Measurements from ENCODE around the gene PDZD7.

PDZD7 gene

DNA sequence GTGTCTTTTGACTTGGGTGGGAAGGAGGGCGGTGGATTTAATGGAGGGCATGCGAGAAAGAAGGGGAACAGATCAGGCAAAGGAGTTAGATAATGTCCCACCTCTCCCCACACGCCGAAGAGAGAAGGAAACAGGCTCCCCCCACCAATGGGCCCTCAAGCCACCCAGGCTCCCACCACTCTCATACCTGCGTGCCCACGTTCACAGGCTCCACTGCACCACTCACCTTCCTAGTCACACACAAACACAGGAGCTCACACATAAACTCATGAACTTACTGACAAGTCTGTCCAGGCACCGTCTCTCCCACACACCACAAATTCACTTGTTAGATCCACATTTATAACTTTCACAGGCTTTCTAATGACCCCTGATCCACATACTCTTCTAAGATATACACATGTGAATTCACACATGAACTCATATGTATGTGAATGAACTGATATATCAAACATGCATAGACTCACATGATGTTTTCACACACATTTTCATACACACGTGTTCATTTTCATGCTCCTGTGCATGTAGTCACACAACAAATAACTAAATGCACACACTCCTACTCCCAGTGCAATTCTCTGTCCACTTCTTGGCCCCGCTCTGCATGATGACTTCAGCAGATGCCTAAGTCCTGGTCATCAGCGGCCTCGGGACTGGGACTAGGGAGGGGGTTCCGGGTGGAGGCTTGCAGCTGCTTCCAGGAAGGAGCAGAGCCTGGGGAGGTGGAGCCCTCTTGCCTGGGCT is 29.8 kb downstream of the PDZD7 start:
- peak overlapping the region; percentile 87 for H3K4me3 ChIP-seq (ENCODE audit: low read length)
- TF ChIP-seq, protein P1, sequence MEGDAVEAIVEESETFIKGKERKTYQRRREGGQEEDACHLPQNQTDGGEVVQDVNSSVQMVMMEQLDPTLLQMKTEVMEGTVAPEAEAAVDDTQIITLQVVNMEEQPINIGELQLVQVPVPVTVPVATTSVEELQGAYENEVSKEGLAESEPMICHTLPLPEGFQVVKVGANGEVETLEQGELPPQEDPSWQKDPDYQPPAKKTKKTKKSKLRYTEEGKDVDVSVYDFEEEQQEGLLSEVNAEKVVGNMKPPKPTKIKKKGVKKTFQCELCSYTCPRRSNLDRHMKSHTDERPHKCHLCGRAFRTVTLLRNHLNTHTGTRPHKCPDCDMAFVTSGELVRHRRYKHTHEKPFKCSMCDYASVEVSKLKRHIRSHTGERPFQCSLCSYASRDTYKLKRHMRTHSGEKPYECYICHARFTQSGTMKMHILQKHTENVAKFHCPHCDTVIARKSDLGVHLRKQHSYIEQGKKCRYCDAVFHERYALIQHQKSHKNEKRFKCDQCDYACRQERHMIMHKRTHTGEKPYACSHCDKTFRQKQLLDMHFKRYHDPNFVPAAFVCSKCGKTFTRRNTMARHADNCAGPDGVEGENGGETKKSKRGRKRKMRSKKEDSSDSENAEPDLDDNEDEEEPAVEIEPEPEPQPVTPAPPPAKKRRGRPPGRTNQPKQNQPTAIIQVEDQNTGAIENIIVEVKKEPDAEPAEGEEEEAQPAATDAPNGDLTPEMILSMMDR (conservative IDR thresholded peaks at IDR 0.05; ENCODE audit: low read depth, low read length): no peak
- DNase-seq (ENCODE audit: low read depth): peak; percentile 67

DNA sequence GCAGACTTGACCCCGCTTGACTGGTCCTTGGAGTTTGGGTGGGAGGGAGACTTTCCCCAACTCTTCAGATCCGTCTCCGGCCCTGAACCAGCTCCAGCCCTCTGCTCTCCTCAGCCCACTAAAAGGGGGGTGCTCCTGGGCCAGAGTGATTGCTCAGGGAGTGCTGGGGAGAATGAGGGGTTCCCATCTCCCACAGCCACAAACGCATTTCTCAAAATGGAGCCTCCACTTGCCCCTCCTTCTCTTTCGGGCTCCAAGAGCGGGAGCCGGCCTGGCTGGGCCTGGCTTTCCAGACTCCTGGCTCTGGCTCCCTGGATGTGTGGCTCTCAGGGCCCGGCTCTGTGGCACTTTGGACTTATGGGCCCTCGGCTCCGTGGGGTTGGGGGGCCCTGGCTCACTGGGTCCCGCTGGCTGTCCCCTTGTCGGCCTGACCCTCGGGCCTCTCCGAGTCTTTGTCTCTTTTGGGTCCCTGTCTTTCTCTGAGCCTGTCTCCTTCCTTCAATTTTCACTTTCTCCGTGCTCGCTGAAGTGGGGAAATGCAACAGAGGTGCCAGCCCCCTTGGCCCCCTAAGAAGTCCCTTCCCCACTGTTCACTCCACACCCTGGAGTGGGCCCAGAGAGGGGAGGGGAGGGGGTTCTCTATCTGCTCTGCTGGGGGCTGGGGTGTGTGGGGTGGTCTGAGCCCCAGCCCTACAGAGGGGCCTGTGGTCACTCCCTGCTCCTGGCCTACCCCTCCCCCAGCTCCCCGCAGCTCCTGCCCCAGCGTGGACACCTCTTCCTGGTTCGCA is 30.6 kb downstream of the PDZD7 start:
- DNase-seq (ENCODE audit: low read depth): no peak
- TF ChIP-seq, protein P1 (conservative IDR thresholded peaks at IDR 0.05; ENCODE audit: low read depth, low read length): no peak
- H3K4me3 ChIP-seq (ENCODE audit: low read length): peak overlapping the region; percentile 87

DNA sequence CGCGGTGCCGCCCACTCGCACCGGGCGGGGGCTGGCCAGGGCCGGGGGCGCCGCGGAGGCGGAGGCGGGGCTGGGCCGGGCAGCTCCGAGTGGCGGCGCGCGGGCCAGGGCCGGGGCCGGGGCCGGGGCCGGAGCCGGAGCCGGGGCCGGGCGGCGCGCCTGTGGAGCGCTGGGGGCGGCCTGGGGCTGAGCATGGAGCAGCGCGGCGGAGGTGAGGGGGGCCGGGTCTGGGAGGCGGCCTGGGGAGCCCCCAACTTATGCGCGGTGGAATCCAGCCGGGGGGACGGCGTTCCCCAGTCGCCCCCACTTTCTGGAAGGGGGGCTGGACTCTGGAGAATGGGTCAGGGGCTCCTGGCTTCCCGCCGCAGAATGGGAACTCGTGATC is 31.2 kb downstream of the PDZD7 start, which contains the start of gene LZTS2:
LZTS2 (plus strand) TSS at position 67 of the 385 bp plus-strand sequence. CDS start 2,731 bp downstream, outside the sequence.
- TF ChIP-seq, protein P1 (conservative IDR thresholded peaks at IDR 0.05; ENCODE audit: low read depth, low read length): no peak
- H3K4me3 ChIP-seq (ENCODE audit: low read length): peak within 1 kb of the TSS; percentile 87
- DNase-seq (ENCODE audit: low read depth): no peak

DNA sequence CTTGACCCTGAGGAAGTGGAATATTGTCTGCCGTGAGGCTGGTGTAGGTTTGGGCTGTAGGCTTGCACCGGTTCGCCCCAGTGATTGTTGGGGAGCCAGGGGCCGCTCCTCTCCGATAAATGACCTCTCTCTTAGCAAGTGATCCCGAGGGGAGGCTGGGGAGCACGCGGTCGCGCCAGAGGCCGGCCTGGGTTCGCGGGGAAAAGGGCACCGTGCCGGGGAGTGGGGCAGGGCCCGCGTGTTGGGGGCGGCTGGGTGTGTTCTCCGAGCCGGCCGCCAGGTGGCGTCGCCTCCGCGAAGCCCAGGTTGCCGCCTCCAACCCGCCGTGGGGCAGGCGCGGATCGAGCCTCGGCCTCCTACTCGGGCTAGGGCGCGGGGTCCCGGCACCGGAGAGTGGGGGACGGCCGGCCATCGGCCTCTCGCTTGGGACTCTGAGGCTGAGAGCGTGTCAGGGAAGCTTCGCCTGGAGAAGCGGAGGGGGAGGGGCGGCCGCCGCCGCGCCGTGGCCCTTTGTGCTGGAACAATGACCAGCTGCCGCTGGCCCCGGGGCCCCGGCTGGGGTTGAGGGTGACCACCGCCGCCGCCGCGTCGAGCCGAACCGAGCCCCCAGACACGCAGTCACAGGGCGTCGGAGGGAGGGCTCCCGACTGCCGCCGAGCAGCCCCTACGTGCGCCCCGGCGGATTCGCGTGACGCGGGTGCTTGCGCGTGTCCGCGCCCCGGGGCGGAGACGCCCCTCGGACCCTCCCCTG is 31.8 kb downstream of the PDZD7 start:
- H3K4me3 ChIP-seq (ENCODE audit: low read length): peak overlapping the region; percentile 77
- TF ChIP-seq, protein P1 (conservative IDR thresholded peaks at IDR 0.05; ENCODE audit: low read depth, low read length): peak; percentile 69
- no peak for DNase-seq (ENCODE audit: low read depth)

DNA sequence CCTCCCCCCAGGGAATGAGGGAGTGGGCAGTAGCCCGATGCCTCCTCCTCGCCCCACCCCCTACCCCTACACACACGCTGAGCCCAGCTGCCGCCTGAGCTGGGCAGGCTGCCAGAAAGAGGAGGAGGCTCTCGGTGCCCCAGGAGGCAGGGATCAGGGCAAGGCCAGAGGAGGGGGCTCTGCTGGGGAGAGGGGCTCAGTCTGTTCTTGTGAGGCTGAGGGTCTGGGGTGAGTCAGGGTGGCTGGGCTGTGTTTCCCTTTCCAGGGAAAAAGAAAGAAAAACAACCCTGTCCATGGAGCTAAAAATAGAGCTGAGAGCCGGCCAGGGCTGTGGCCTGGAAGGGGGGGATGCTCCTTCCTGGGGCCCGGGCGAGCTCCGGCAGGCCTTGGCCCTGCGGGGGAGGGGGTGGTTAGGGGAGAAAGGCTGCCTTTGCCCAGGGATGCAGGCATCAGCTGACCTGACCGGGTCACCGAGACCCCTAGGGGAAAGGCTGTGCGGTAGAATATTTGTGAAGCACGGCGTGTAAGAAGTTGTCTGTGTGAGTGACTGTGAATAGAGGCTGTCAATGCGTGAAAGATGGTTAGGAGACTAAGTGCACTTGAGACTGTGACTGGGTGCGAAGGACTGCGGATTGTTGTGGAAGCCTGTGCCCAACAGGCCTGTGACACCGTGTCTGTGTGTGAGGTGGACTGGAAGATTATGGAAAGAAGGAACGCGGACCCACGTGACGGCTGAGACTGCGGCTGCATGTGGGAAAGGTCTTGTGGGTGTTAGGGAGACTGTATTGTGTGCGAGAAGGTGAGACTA is 32.5 kb downstream of the PDZD7 start:
- H3K4me3 ChIP-seq (ENCODE audit: low read length): peak overlapping the region; percentile 77
- TF ChIP-seq, protein P1 (conservative IDR thresholded peaks at IDR 0.05; ENCODE audit: low read depth, low read length): no peak
- DNase-seq (ENCODE audit: low read depth): peak; percentile 65
